Measurements from ENCODE around the gene SREBF1.

DNA sequence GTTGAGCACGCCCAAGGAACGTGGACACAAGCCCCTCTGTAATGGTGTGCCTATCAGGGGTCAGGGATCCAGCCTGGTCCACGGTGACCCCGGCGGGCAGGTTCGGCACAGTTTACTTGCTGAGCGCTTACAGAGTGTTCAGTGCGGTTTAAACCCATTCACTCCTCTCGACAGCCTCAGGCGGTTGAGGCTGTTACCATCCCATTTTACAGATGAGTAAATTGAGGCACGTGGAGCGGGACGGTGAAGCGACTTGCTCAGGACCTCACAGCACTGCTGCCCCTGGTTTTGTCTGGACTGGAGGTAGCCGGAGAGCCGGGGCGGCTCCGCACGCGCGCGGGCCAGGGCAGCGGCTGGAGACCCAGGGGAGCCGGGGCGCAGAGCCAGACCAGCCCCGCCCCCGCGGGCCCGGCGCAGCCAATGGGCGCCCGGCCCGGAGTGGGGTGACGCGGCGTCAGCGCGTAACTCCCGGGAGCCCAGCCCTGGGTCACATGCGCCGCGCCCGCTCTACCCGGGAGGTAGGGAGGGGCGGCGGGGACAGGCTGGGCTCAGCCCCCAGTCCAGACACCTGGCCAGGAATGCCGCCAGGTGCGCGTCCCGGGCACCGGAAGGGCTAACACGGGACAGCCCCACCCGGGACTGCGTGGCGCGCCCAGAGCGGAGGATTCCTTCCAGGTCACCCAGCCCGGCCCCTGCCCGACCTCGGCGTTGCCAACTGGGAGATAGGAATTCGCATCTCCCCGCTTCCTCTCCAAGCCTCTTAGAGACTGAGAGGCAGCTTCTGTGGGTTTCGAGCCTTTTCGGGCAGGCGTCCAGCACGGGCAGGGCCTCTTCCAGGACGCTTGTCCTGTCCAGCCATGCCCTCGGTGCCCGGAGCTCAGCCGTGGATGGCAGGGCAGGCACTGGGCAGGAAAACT lies 3.3 kb upstream of the SREBF1 start:
- TF ChIP-seq, protein P1, sequence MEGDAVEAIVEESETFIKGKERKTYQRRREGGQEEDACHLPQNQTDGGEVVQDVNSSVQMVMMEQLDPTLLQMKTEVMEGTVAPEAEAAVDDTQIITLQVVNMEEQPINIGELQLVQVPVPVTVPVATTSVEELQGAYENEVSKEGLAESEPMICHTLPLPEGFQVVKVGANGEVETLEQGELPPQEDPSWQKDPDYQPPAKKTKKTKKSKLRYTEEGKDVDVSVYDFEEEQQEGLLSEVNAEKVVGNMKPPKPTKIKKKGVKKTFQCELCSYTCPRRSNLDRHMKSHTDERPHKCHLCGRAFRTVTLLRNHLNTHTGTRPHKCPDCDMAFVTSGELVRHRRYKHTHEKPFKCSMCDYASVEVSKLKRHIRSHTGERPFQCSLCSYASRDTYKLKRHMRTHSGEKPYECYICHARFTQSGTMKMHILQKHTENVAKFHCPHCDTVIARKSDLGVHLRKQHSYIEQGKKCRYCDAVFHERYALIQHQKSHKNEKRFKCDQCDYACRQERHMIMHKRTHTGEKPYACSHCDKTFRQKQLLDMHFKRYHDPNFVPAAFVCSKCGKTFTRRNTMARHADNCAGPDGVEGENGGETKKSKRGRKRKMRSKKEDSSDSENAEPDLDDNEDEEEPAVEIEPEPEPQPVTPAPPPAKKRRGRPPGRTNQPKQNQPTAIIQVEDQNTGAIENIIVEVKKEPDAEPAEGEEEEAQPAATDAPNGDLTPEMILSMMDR (conservative IDR thresholded peaks at IDR 0.05; ENCODE audit: low read depth, low read length), result no peak
- peak; percentile 69; the same call in 1 of the 2 replicates for TF ChIP-seq EZH2phosphoT487 (IDR thresholded peaks at IDR 0.05; ENCODE audit: borderline replicate concordance, low read length)
- no peak for TF ChIP-seq EZH2 (IDR thresholded peaks at IDR 0.05; ENCODE audit: low read length, unreplicated experiment)
